GM12865 (cell line): ENCODE results near the gene LAMC1.

Experiments
- DNase-seq: peaks from one replicate; pipeline ENCODE4 v3.0.0; 2010; ENCODE audit warnings: low read depth
- H3K4me3 ChIP-seq: 2 replicates; pipeline ENCODE4 v1.5.1; 2011; ENCODE audit warnings: mild to moderate bottlenecking, low read depth, low read length, control low read depth
- CTCF ChIP-seq: IDR thresholded peaks from 2 replicates; pipeline ENCODE4 v1.5.1; 2011; ENCODE audit warnings: low read length, control low read depth, low read depth, inconsistent platforms; ENCODE audit not compliant: insufficient read depth; ENCODE audit errors: missing control alignments

LAMC1 gene

DNA sequence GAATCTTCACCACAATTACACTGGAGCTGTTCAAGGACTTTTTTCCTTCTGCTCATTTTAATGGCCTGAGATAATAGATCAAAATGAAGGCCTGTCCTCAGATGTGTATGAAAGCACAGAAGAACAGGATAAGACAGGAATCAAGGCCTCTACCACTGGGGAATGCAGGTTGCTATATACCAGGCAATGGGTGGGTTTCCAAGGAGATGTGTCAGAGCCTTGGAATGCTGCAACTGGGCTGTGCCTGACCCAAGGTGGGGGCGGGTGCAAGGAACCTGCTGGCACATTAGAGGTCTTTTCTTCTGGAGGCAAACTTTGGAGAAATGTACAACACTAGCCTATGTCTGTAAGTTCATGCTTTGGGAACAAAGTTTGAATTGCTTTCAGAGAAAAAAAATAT is 141.1 kb downstream of the LAMC1 start:
- DNase-seq, result no peak
- no peak overlapping the region for H3K4me3 ChIP-seq
- TF ChIP-seq CTCF, result no peak

DNA sequence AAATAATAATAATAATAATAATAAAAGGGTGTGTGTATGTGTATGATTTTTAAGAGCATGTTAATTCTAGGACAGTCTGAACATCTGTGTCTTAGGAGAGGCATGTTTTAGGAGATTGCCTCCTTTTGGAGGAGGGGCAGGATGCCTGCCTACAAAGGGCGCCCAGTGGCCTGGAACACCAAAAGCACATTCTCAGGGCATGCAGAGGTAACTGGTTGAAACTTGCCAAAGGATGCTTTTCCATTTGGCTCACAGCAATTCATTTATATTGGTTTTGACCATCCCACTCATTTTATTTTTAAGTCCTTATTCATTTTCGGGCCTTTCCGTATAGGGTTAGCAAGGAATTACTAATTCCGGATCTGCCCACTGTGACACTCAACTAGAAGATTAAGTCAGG is 141.7 kb downstream of the LAMC1 start:
- no peak for TF ChIP-seq CTCF
- no peak for DNase-seq
- H3K4me3 ChIP-seq, result no peak overlapping the region

DNA sequence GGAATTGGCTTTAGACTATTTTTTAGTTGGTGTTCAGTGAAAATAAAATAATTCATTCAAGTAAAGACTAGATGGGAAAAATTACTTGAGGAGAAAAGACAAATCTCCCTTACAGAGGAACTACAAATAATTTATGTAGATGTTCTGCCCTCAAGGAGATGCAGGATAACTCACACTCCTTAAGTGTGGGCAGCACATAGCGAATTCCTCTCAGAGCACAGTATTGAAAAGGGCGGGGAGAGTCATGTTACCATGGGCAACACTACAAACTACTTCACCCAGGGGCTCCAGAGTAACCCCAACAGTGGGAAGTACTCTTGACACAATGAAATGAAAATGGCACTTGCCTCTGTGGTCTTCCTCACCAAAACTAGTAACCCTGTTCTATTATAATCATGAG is 142.2 kb downstream of the LAMC1 start:
- TF ChIP-seq CTCF, result no peak
- H3K4me3 ChIP-seq, result no peak overlapping the region
- DNase-seq, result no peak

DNA sequence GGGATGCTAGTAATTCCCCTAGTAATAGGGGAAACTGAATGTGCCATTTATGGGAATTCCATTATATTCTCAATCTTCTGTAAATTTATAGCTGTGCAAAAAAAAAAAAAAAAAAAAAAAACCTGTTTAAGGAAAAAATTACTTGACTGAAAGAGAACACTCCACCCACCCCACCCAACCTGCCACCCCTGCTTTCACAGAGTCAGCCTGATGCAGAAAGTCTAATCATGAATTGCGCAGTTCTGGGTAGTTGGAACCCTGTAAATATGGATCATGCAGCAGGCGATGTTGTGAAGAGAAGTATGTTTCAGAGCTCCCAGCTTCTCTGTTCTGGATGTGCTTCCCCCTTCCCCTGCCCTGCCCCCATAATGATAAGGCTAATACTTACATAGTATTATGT is 143.2 kb downstream of the LAMC1 start:
- DNase-seq, result no peak
- no peak overlapping the region for H3K4me3 ChIP-seq
- TF ChIP-seq CTCF, result no peak

GRCh38 chr1:183167676-183168075 is 144.5 kb downstream of the LAMC1 start:
- no peak overlapping the region for H3K4me3 ChIP-seq
- DNase-seq, result no peak
- no peak for TF ChIP-seq CTCF

- TF ChIP-seq CTCF, result no peak
- DNase-seq, result no peak
Measured at GRCh38 chr1:183168308-183168707, 145.1 kb downstream of the LAMC1 start.

DNA sequence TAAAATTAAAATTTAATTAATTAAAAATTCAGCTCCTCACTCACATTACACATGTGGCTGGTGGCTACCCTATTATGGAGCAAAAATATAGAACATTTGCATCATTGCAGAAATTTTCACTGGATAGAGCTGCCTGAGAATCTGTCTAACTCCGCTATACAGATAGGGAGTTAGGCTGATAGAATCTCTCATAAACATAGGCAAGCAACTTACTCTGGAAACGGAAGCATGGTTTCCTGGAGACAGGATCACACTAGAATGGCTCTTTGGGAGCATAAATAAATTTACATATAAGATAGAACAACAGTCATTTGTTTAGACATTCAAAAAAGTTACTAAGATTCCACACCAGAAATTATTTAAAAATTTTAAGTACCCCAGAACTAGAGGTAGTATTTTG is 150.6 kb downstream of the LAMC1 start:
- TF ChIP-seq CTCF, result no peak
- no peak overlapping the region for H3K4me3 ChIP-seq
- DNase-seq, result no peak

More at GRCh38 chr1:183168308-183168707, 145.1 kb downstream of the LAMC1 start:
- no peak overlapping the region for H3K4me3 ChIP-seq
